KOPT-K1 (cell line): ENCODE measurements around the gene CEP89.
"Not testable (repeated sequence)": the region's sequence is repeated elsewhere in the genome, so short reads cannot be mapped to it uniquely, and the experiment has no call there.

Experiments
- H3K27ac ChIP-seq: fragments of 200-600 bp; sonication (generic); 2 replicates; pipeline ENCODE4 v1.5.1; 2016; ENCODE audit warnings: antibody characterized with exemption, mild to moderate bottlenecking, low read depth, low read length; ENCODE audit not compliant: poor library complexity, severe bottlenecking
- H3K36me3 ChIP-seq: fragments of 200-600 bp; sonication (generic); 2 replicates; pipeline ENCODE4 v1.5.1; 2017; ENCODE audit warnings: antibody characterized with exemption, mild to moderate bottlenecking, low read length, moderate library complexity; ENCODE audit not compliant: insufficient read depth
- H3K9me3 ChIP-seq: fragments of 200-600 bp; sonication (generic); 2 replicates; pipeline ENCODE4 v1.5.1; 2017; ENCODE audit warnings: antibody characterized with exemption, low read length, mild to moderate bottlenecking; ENCODE audit not compliant: insufficient read depth, poor library complexity, severe bottlenecking

Gene CEP89

GRCh38 chr19:32971715-32972540 lies at the start of gene CEP89, which contains the start of gene FAAP24:
CEP89 (minus strand) TSS chr19:32971958; CDS start chr19:32971874, 84 bp downstream.
FAAP24 (plus strand) TSS chr19:32972242; CDS start chr19:32973197, 955 bp downstream.
- peak within 1 kb of the TSS; percentile 70 for H3K27ac ChIP-seq
- H3K36me3 ChIP-seq, result peaks cover 14% of the 10 kb centered on the region; the same call in 1 of the 2 replicates
- no peaks in the 10 kb centered on the region for H3K9me3 ChIP-seq

- H3K36me3 ChIP-seq, H3K27ac ChIP-seq, H3K9me3 ChIP-seq: not testable (repeated sequence)
Observed at GRCh38 chr19:33010891-33011290, 39.1 kb upstream of the CEP89 start.

GRCh38 chr19:33008738-33009137 lies 37.0 kb upstream of the CEP89 start:
- no peak overlapping the region for H3K27ac ChIP-seq
- H3K9me3 ChIP-seq, result no peaks in the 10 kb centered on the region
- H3K36me3 ChIP-seq, result no peaks in the 10 kb centered on the region

- H3K27ac ChIP-seq, result no peak overlapping the region
- no peaks in the 10 kb centered on the region for H3K9me3 ChIP-seq
- no peaks in the 10 kb centered on the region for H3K36me3 ChIP-seq
Observed at GRCh38 chr19:33005440-33005839, 33.7 kb upstream of the CEP89 start.

GRCh38 chr19:33003424-33004024 lies 31.8 kb upstream of the CEP89 start:
- H3K27ac ChIP-seq, H3K9me3 ChIP-seq, H3K36me3 ChIP-seq: not testable (repeated sequence)

GRCh38 chr19:33002126-33002865 lies 30.5 kb upstream of the CEP89 start:
- H3K36me3 ChIP-seq, H3K27ac ChIP-seq: not testable (repeated sequence)

GRCh38 chr19:33000910-33001309 lies 29.2 kb upstream of the CEP89 start:
- Histone ChIP-seq H3K9me3 (no peaks in the 10 kb centered on the region), H3K27ac (peak overlapping the region; percentile 53), H3K36me3 (no peaks in the 10 kb centered on the region)

More at GRCh38 chr19:33002126-33002865, 30.5 kb upstream of the CEP89 start:
- not testable (repeated sequence) for H3K9me3 ChIP-seq

- H3K36me3 ChIP-seq, result no peaks in the 10 kb centered on the region
- no peaks in the 10 kb centered on the region for H3K9me3 ChIP-seq
- peak overlapping the region; percentile 53 for H3K27ac ChIP-seq
Observed at GRCh38 chr19:33000510-33000909, 28.8 kb upstream of the CEP89 start.

GRCh38 chr19:32998722-32999121 lies 27.0 kb upstream of the CEP89 start:
- H3K36me3 ChIP-seq, result no peaks in the 10 kb centered on the region
- no peaks in the 10 kb centered on the region for H3K9me3 ChIP-seq
- no peak overlapping the region for H3K27ac ChIP-seq

- Histone ChIP-seq H3K27ac (no peak overlapping the region), H3K36me3 (no peaks in the 10 kb centered on the region), H3K9me3 (no peaks in the 10 kb centered on the region)
Observed at GRCh38 chr19:32997716-32998355, 26.1 kb upstream of the CEP89 start.

GRCh38 chr19:32997061-32997464 lies 25.3 kb upstream of the CEP89 start:
- not testable (repeated sequence) for H3K27ac ChIP-seq, H3K9me3 ChIP-seq, H3K36me3 ChIP-seq

GRCh38 chr19:32995966-32996365 lies 24.2 kb upstream of the CEP89 start:
- H3K9me3 ChIP-seq, H3K36me3 ChIP-seq, H3K27ac ChIP-seq: not testable (repeated sequence)

GRCh38 chr19:32988724-32989123 lies 17.0 kb upstream of the CEP89 start:
- no peaks in the 10 kb centered on the region for H3K9me3 ChIP-seq
- H3K36me3 ChIP-seq, result no peaks in the 10 kb centered on the region

GRCh38 chr19:32988254-32988653 lies 16.5 kb upstream of the CEP89 start:
- not testable (repeated sequence) for H3K9me3 ChIP-seq, H3K27ac ChIP-seq, H3K36me3 ChIP-seq

More at GRCh38 chr19:32988724-32989123, 17.0 kb upstream of the CEP89 start:
- H3K27ac ChIP-seq, result no peak overlapping the region

GRCh38 chr19:32982488-32982887 lies 10.7 kb upstream of the CEP89 start:
- not testable (repeated sequence) for H3K27ac ChIP-seq, H3K9me3 ChIP-seq, H3K36me3 ChIP-seq
